ENCODE data around the gene CCDC179.

The CCDC179 gene

GRCh38 chr11:22807855-22808570 is 52.3 kb downstream of the CCDC179 start:
- DNase-seq (ENCODE audit: low read depth, low spot score): no peak

GRCh38 chr11:22807391-22807790 is 52.9 kb downstream of the CCDC179 start:
- DNase-seq (ENCODE audit: low read depth, low spot score): no peak

GRCh38 chr11:22802861-22803260 is 57.4 kb downstream of the CCDC179 start:
- DNase-seq (ENCODE audit: low read depth, low spot score): no peak

- DNase-seq (ENCODE audit: low read depth, low spot score): no peak
Measured at GRCh38 chr11:22800482-22800881, 59.8 kb downstream of the CCDC179 start.

- no peak for DNase-seq (ENCODE audit: low read depth, low spot score)
Measured at GRCh38 chr11:22798901-22799300, 61.4 kb downstream of the CCDC179 start.

GRCh38 chr11:22797047-22797446 is 63.2 kb downstream of the CCDC179 start:
- DNase-seq (ENCODE audit: low read depth, low spot score): no peak
